Osteoblast (primary cell): ENCODE measurements around the gene KIT. TPM values are rescaled to one million over a fixed set of nuclear protein-coding genes. Genes with fewer than 3 reads are reported as not detected.

Experiments used
- DNase-seq: peaks from one replicate; pipeline ENCODE4 v3.0.0; 2011; ENCODE audit warnings: low spot score, mixed read lengths; ENCODE audit not compliant: insufficient read length; ENCODE audit errors: missing footprints
- H2AFZ ChIP-seq: 2 replicates; pipeline ENCODE4 v1.6.0; 2011; ENCODE audit warnings: mild to moderate bottlenecking, low read length
- H3K27ac ChIP-seq: 2 replicates; pipeline ENCODE4 v1.5.1; 2011; ENCODE audit warnings: mild to moderate bottlenecking, low read depth, low read length, moderate library complexity
- H3K27me3 ChIP-seq: 2 replicates; pipeline ENCODE4 v1.6.0; 2012; ENCODE audit warnings: mild to moderate bottlenecking, control low read depth, inconsistent platforms, low read length, moderate library complexity; ENCODE audit not compliant: insufficient read depth
- H3K36me3 ChIP-seq: 2 replicates; pipeline ENCODE4 v1.5.1; 2011; ENCODE audit warnings: mild to moderate bottlenecking, low read length, control low read depth, moderate library complexity; ENCODE audit not compliant: insufficient read depth
- H3K4me1 ChIP-seq: 2 replicates; pipeline ENCODE4 v1.5.1; 2011; ENCODE audit warnings: mild to moderate bottlenecking, low read length, control low read depth, moderate library complexity; ENCODE audit not compliant: insufficient read depth
- H3K4me2 ChIP-seq: 2 replicates; pipeline ENCODE4 v1.6.0; 2011; ENCODE audit warnings: mild to moderate bottlenecking, low read length; ENCODE audit not compliant: insufficient read depth
- H3K4me3 ChIP-seq: fragments of 200-600 bp; sonication (generic); 3 replicates; pipeline ENCODE4 v1.5.1; 2012; ENCODE audit warnings: mild to moderate bottlenecking, low read length, inconsistent platforms; ENCODE audit not compliant: insufficient read depth
- H3K79me2 ChIP-seq: 2 replicates; pipeline ENCODE4 v1.6.0; 2012; ENCODE audit warnings: mild to moderate bottlenecking, low read length, control low read depth, inconsistent platforms; ENCODE audit not compliant: insufficient read depth
- H3K9me3 ChIP-seq: 2 replicates; pipeline ENCODE4 v1.5.1; 2011; ENCODE audit warnings: low read depth, low read length, control low read depth
- H4K20me1 ChIP-seq: 2 replicates; pipeline ENCODE4 v1.6.0; 2012; ENCODE audit warnings: mild to moderate bottlenecking, low read length, control low read depth; ENCODE audit not compliant: insufficient read depth
- total RNA-seq: library from RNA; depleted of rRNA; stranded (reverse); fragments of >200 nt; gene quantifications from 2 replicates; pipeline ENCODE4 v1.2.3, GENCODE V29; 2012
- TF ChIP-seq, protein P1 (sequence below): IDR thresholded peaks from 2 replicates; pipeline ENCODE4 v1.5.1; 2011; ENCODE audit warnings: mild to moderate bottlenecking, low read depth, low read length, moderate library complexity; ENCODE audit errors: extremely low read depth

The KIT gene
- total RNA-seq, 1 donor: 0.36 TPM

DNA sequence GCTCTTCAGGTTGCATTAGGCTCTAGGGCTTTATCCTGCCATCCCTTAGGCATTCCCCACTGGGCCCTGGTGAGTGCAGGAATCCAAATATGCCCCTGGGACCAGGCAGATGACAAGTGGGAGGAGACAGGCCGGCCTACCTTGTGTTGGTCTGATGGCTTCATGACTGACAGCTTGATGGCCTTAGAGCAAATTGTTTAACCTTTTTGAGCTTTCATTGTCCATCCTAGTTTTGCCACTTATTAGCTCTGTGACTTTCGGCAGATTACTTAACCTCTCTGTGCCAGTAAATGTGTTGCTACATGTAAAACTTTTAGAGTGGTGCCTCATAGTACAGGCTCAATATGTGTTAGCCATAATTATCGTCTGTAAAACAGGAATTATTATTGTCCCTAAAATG is 4.4 kb downstream of the KIT start:
- DNase-seq: no peak
- Histone ChIP-seq H3K27ac (no peak overlapping the region), H3K9me3 (no peaks in the 10 kb centered on the region), H2AFZ (no peak overlapping the region), H3K36me3 (no peaks in the 10 kb centered on the region), H3K4me3 (no peak overlapping the region), H3K4me2 (no peak overlapping the region), H3K27me3 (peaks cover 34% of the 10 kb centered on the region), H4K20me1 (no peaks in the 10 kb centered on the region), H3K4me1 (peaks cover 15% of the 10 kb centered on the region), H3K79me2 (no peaks in the 10 kb centered on the region)
- TF ChIP-seq, protein P1, sequence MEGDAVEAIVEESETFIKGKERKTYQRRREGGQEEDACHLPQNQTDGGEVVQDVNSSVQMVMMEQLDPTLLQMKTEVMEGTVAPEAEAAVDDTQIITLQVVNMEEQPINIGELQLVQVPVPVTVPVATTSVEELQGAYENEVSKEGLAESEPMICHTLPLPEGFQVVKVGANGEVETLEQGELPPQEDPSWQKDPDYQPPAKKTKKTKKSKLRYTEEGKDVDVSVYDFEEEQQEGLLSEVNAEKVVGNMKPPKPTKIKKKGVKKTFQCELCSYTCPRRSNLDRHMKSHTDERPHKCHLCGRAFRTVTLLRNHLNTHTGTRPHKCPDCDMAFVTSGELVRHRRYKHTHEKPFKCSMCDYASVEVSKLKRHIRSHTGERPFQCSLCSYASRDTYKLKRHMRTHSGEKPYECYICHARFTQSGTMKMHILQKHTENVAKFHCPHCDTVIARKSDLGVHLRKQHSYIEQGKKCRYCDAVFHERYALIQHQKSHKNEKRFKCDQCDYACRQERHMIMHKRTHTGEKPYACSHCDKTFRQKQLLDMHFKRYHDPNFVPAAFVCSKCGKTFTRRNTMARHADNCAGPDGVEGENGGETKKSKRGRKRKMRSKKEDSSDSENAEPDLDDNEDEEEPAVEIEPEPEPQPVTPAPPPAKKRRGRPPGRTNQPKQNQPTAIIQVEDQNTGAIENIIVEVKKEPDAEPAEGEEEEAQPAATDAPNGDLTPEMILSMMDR: no peak

DNA sequence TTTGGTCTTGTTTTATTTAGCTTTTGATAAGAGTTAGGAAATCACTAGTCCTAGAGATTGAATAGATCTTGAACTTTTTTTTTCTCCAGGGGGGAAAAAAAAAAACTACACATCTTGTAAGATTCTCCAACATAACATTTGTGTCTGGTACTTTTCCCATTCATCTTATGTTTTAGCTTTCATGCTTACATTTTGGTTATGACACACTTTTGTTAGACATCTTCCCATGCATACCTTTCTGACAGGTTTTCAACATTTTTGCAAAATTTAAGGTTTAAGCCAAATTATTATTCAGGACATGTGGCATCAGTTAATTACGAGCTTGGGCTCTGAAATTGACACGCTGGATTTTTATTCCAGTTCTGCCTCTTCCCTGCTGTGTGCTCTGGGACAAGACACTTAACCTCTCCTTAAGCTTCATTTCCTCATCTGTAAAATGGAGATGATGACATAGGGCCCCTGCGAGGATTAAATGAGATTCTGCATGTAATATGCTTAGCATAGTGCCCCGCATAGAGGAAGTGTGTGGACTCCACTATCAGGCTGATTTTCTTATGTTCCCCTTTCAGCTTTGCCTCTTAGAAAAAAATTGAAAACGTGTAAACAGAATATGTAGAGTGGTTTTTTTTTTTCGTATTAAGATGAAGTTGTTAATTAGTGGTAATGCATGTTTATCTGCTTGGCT is 5.3 kb downstream of the KIT start:
- DNase-seq: no peak
- Histone ChIP-seq H3K9me3 (no peaks in the 10 kb centered on the region), H3K27ac (no peak overlapping the region), H2AFZ (no peak overlapping the region), H3K4me2 (no peak overlapping the region), H4K20me1 (no peaks in the 10 kb centered on the region), H3K4me1 (peaks cover 12% of the 10 kb centered on the region), H3K79me2 (no peaks in the 10 kb centered on the region), H3K27me3 (peaks cover 32% of the 10 kb centered on the region), H3K36me3 (no peaks in the 10 kb centered on the region), H3K4me3 (no peak overlapping the region)
- TF ChIP-seq, protein P1: no peak

DNA sequence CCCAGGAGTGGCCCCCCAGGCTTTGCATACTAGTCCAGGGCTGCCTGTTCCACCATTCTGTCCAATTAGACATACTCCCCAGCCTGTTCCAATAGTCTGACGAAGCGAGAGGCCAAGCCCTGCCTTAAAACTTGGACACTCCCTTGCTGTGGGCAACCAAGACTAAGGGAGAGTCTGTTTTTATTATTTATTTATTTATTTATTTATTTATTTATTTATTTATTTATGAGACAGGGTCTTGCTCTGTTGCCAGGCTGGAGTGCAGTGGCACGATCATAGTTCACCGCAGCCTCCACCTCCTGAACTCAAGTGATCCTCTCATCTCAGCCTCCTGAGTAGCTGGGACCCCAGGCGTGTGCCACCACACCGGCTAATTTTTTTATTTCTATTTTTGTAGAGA is 6.6 kb downstream of the KIT start:
- TF ChIP-seq, protein P1: no peak
- no peak overlapping the region for H3K4me3 ChIP-seq
- H3K27me3 ChIP-seq: peaks cover 22% of the 10 kb centered on the region
- H3K36me3 ChIP-seq: no peaks in the 10 kb centered on the region
- DNase-seq: no peak
- no peaks in the 10 kb centered on the region for H3K9me3 ChIP-seq
- no peaks in the 10 kb centered on the region for H3K79me2 ChIP-seq
- H3K4me2 ChIP-seq: no peak overlapping the region
- no peak overlapping the region for H2AFZ ChIP-seq
- no peak overlapping the region for H3K27ac ChIP-seq
- peaks cover 7% of the 10 kb centered on the region for H3K4me1 ChIP-seq
- H4K20me1 ChIP-seq: no peaks in the 10 kb centered on the region

DNA sequence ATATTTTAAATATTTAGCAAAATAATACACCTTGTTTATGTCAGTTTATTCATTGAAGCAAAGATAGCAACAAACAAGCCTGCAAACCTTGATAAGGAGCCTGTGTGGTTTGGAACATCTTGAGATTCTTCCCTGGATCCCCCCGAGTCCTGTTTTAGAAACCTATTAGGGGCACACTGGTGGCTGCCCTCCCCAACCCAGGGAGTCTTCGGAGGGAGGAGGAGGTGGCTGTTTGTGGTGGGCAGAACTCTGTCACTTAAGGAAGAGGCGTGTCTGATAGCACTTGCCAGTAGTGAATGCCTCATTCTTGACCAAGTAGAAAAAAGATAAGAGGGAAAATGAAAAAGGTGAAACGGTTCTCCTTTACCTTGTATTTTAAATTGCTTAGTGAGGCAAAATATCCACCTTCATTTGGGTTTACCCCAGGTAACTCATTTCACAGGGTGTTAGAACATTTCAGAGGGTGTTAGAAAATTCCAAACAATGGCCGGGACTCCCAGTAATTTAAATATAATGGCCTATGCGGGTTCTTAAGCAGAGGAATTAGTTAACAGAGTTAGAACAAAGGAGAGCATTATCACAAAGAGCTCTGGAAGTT is 10.4 kb downstream of the KIT start:
- TF ChIP-seq, protein P1: no peak
- no peak for DNase-seq
- Histone ChIP-seq H3K9me3 (no peaks in the 10 kb centered on the region), H3K36me3 (no peaks in the 10 kb centered on the region), H3K27ac (no peak overlapping the region), H3K79me2 (no peaks in the 10 kb centered on the region), H3K4me3 (no peak overlapping the region), H3K27me3 (peaks cover 14% of the 10 kb centered on the region), H3K4me1 (no peaks in the 10 kb centered on the region), H3K4me2 (no peak overlapping the region), H4K20me1 (no peaks in the 10 kb centered on the region), H2AFZ (no peak overlapping the region)
